Neural progenitor cell (in vitro differentiated cells): Measurements from ENCODE around the gene CCDC169. TPM values are rescaled to one million over a fixed set of nuclear protein-coding genes. Genes with fewer than 3 reads are reported as not detected.

Experiments
- DNase-seq: peaks from one replicate; pipeline ENCODE4 v3.0.0-alpha.2; 2016; ENCODE audit warnings: low spot score
- H2AFZ ChIP-seq: fragments of 200-600 bp; sonication (generic); replicated peaks from 2 replicates; pipeline ENCODE4 v1.6.1; 2016; ENCODE audit warnings: antibody characterized with exemption
- H3F3A ChIP-seq: fragments of 200-600 bp; sonication (generic); 2 replicates; pipeline ENCODE4 v1.6.1; 2016; ENCODE audit warnings: antibody characterized with exemption, low read depth
- H3K27ac ChIP-seq: fragments of 200-600 bp; sonication (generic); 2 replicates; pipeline ENCODE4 v1.5.1; 2016; ENCODE audit warnings: mild to moderate bottlenecking
- H3K27me3 ChIP-seq: fragments of 200-600 bp; sonication (generic); 2 replicates; pipeline ENCODE4 v1.6.1; 2016; ENCODE audit warnings: mild to moderate bottlenecking, moderate library complexity
- H3K36me3 ChIP-seq: fragments of 200-600 bp; sonication (generic); 2 replicates; pipeline ENCODE4 v1.5.1; 2016
- H3K4me1 ChIP-seq: fragments of 200-600 bp; sonication (generic); 2 replicates; pipeline ENCODE4 v1.6.1; 2016; ENCODE audit warnings: mixed run types
- H3K4me2 ChIP-seq: fragments of 200-600 bp; sonication (generic); 2 replicates; pipeline ENCODE4 v1.6.1; 2016
- H3K4me3 ChIP-seq: fragments of 200-600 bp; sonication (generic); 2 replicates; pipeline ENCODE4 v1.5.1; 2016
- H3K79me2 ChIP-seq: fragments of 200-600 bp; sonication (generic); 2 replicates; pipeline ENCODE4 v1.6.1; 2016; ENCODE audit warnings: low read depth
- H3K9ac ChIP-seq: fragments of 200-600 bp; sonication (generic); 2 replicates; pipeline ENCODE4 v1.6.1; 2016
- H3K9me3 ChIP-seq: fragments of 200-600 bp; sonication (generic); 2 replicates; pipeline ENCODE4 v1.5.1; 2016; ENCODE audit warnings: low read depth
- H4K20me1 ChIP-seq: fragments of 200-600 bp; sonication (generic); 2 replicates; pipeline ENCODE4 v1.6.1; 2016; ENCODE audit warnings: low read depth
- H3K27ac Mint-ChIP-seq: 3 replicates; pipeline ENCODE4 v1.8.0; 2021; ENCODE audit warnings: mixed read lengths
- H3K27me3 Mint-ChIP-seq: 2 replicates; pipeline ENCODE4 v1.8.0; 2022; ENCODE audit warnings: low read depth, mild to moderate bottlenecking, inconsistent platforms, moderate library complexity, mixed read lengths; ENCODE audit not compliant: insufficient read depth
- H3K36me3 Mint-ChIP-seq: 3 replicates; pipeline ENCODE4 v1.8.0; 2021; ENCODE audit warnings: mixed read lengths
- H3K4me1 Mint-ChIP-seq: 3 replicates; pipeline ENCODE4 v1.8.0; 2021; ENCODE audit warnings: mixed read lengths
- H3K4me3 Mint-ChIP-seq: 3 replicates; pipeline ENCODE4 v1.8.0; 2021; ENCODE audit warnings: mild to moderate bottlenecking, moderate library complexity, mixed read lengths
- H3K9me3 Mint-ChIP-seq: 3 replicates; pipeline ENCODE4 v1.8.0; 2020; ENCODE audit warnings: mixed read lengths
- CTCF ChIP-seq: fragments of 200-600 bp; sonication (generic); IDR thresholded peaks from 2 replicates; pipeline ENCODE4 v1.5.1; 2017; ENCODE audit warnings: antibody characterized with exemption, mild to moderate bottlenecking
- EZH2 ChIP-seq: fragments of 200-600 bp; sonication (generic); IDR thresholded peaks from 2 replicates; pipeline ENCODE4 v1.6.1; 2017; ENCODE audit warnings: antibody characterized with exemption, mild to moderate bottlenecking, moderate library complexity
- EZH2phosphoT487 ChIP-seq: fragments of 200-600 bp; sonication (generic); IDR thresholded peaks from 2 replicates; pipeline ENCODE4 v1.6.1; 2017; ENCODE audit warnings: antibody characterized with exemption
- total RNA-seq: library from RNA; depleted of rRNA; stranded (reverse); fragments of >200 nt; gene quantifications from 2 replicates; pipeline ENCODE4 v1.2.3, GENCODE V29; 2015; ENCODE audit warnings: low replicate concordance

The CCDC169 gene
- total RNA-seq, 1 donor from 2014 or later, result 6.3 TPM

- Histone ChIP-seq H3K4me2 (no peak overlapping the region), H3K4me1 (no peaks in the 10 kb centered on the region), H3K27me3 (no peaks in the 10 kb centered on the region), H3K9ac (no peak overlapping the region), H3F3A (no peaks in the 10 kb centered on the region), H3K27ac (no peak overlapping the region), H3K36me3 (no peaks in the 10 kb centered on the region), H4K20me1 (no peaks in the 10 kb centered on the region), H3K4me3 (no peak overlapping the region), H2AFZ (no peak overlapping the region), H3K9me3 (no peaks in the 10 kb centered on the region), H3K79me2 (no peaks in the 10 kb centered on the region)
- peaks cover 2% of the 10 kb centered on the region for H3K4me1 Mint-ChIP-seq
- TF ChIP-seq EZH2, result no peak
- TF ChIP-seq CTCF, result no peak
- no peak for TF ChIP-seq EZH2phosphoT487
- H3K9me3 Mint-ChIP-seq, result peaks cover 5% of the 10 kb centered on the region
- no peak overlapping the region for H3K27ac Mint-ChIP-seq
- H3K36me3 Mint-ChIP-seq, result no peaks in the 10 kb centered on the region
- H3K27me3 Mint-ChIP-seq, result peaks cover 2% of the 10 kb centered on the region
- H3K4me3 Mint-ChIP-seq, result no peak overlapping the region
- no peak for DNase-seq
Measured at GRCh38 chr13:36273431-36273830, 24.2 kb downstream of the CCDC169 start.

GRCh38 chr13:36261976-36262375, 35.6 kb downstream of the CCDC169 start:
- H3F3A ChIP-seq, result no peaks in the 10 kb centered on the region
- no peaks in the 10 kb centered on the region for H3K4me1 Mint-ChIP-seq
- no peaks in the 10 kb centered on the region for H3K36me3 ChIP-seq
- no peaks in the 10 kb centered on the region for H3K36me3 Mint-ChIP-seq
- H4K20me1 ChIP-seq, result no peaks in the 10 kb centered on the region
- no peaks in the 10 kb centered on the region for H3K4me1 ChIP-seq
- no peaks in the 10 kb centered on the region for H3K27me3 Mint-ChIP-seq
- H3K27ac ChIP-seq, result no peak overlapping the region
- no peak overlapping the region for H3K4me3 ChIP-seq
- no peak overlapping the region for H3K4me2 ChIP-seq
- H3K9ac ChIP-seq, result no peak overlapping the region
- no peak overlapping the region for H2AFZ ChIP-seq
- no peaks in the 10 kb centered on the region for H3K9me3 ChIP-seq
- H3K4me3 Mint-ChIP-seq, result no peak overlapping the region
- no peaks in the 10 kb centered on the region for H3K9me3 Mint-ChIP-seq
- no peak overlapping the region for H3K27ac Mint-ChIP-seq
- no peaks in the 10 kb centered on the region for H3K79me2 ChIP-seq
- no peaks in the 10 kb centered on the region for H3K27me3 ChIP-seq
- DNase-seq, result no peak
- no peak for TF ChIP-seq CTCF
- no peak for TF ChIP-seq EZH2phosphoT487
- no peak for TF ChIP-seq EZH2

DNA sequence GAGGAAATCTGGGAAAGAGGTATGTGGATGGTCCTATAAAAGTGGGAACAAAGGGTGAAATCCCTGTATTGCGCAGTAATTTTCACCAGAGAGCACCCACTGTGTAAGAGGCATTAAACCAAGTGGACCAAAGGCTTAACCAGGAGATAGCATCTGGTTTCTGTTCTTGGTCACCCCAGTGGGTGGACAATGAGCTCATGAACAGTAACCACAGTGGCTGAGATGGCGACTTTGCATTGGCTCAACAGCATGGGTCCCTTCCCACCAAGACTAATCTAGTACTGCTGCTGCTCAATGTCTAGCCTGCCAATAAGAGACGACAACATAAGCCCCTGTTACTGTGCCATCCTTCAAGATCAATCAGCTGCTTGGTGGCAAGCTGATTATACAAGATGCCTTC, 36.6 kb downstream of the CCDC169 start:
- Mint-ChIP-seq H3K9me3 (no peaks in the 10 kb centered on the region), H3K4me3 (no peak overlapping the region), H3K27me3 (no peaks in the 10 kb centered on the region), H3K36me3 (no peaks in the 10 kb centered on the region), H3K27ac (no peak overlapping the region), H3K4me1 (no peaks in the 10 kb centered on the region)
- Histone ChIP-seq H3K4me1 (no peaks in the 10 kb centered on the region), H3K4me2 (no peak overlapping the region), H3K9me3 (no peaks in the 10 kb centered on the region), H3K27ac (no peak overlapping the region), H2AFZ (no peak overlapping the region), H3K27me3 (no peaks in the 10 kb centered on the region), H4K20me1 (no peaks in the 10 kb centered on the region), H3K9ac (no peak overlapping the region), H3K36me3 (no peaks in the 10 kb centered on the region), H3K4me3 (no peak overlapping the region), H3K79me2 (no peaks in the 10 kb centered on the region), H3F3A (no peaks in the 10 kb centered on the region)
- no peak for DNase-seq
- TF ChIP-seq CTCF (no peak), EZH2phosphoT487 (no peak), EZH2 (no peak)
